HEK293 (cell line): ENCODE results near the gene RHBDF2.
A peak's percentile ranks its signal among the peaks of the same experiment; 100 is the strongest.

Experiments
- CTCF ChIA-PET: fragments of 350-600 bp; formaldehyde crosslinking; extraction: SDS; loops from one replicate; lab custom pipeline; 2021; ENCODE audit warnings: antibody characterized with exemption; lab: Yijun Ruan, JAX
- POLR2A ChIA-PET: fragments of 300-600 bp; formaldehyde crosslinking; extraction: SDS; loops from one replicate; lab custom pipeline; 2020; ENCODE audit warnings: antibody characterized with exemption, inconsistent platforms; lab: Yijun Ruan, JAX
- H3K27ac ChIP-seq: fragments of 200-500 bp; sonication (Bioruptor generic); 2 replicates; pipeline ENCODE4 v1.5.1; 2014; ENCODE audit warnings: low read depth, low read length, control low read depth, inconsistent platforms; ENCODE audit errors: extremely low read depth
- H3K36me3 ChIP-seq, 2 experiments: fragments of 200-500 bp in 1 of 2; sonication (Bioruptor generic) in 1 of 2; 1 replicate in 1 of 2; 2 replicates in 1 of 2; pipeline ENCODE4 v1.5.1; 2014 to 2017; ENCODE audit warnings: inconsistent platforms in 2 of 2, low read length in 2 of 2; ENCODE audit not compliant: control insufficient read depth in 2 of 2, insufficient read depth in 1 of 2
- H3K4me1 ChIP-seq: fragments of 200-500 bp; sonication (Bioruptor generic); 2 replicates; pipeline ENCODE4 v1.5.1; 2014; ENCODE audit warnings: mild to moderate bottlenecking, low read length, inconsistent platforms; ENCODE audit not compliant: control insufficient read depth, insufficient read depth
- H3K4me3 ChIP-seq: 2 replicates; pipeline ENCODE4 v1.5.1; 2011; ENCODE audit warnings: low read depth, mild to moderate bottlenecking, control low read depth, low read length, moderate library complexity
- H3K9me3 ChIP-seq: fragments of 200-500 bp; sonication (Bioruptor generic); 2 replicates; pipeline ENCODE4 v1.5.1; 2014; ENCODE audit warnings: low read depth, low read length, inconsistent platforms; ENCODE audit not compliant: control insufficient read depth, insufficient read depth
- BCL11B ChIP-seq: fragments of 450-650 bp; formaldehyde crosslinking; IDR thresholded peaks from 2 replicates; pipeline ENCODE4 v1.5.1; 2016; ENCODE audit warnings: low read depth, missing biosample characterization, missing genetic modification characterization
- GLIS1 ChIP-seq: fragments of 450-650 bp; formaldehyde crosslinking; IDR thresholded peaks from 2 replicates; pipeline ENCODE4 v1.5.1; 2016; ENCODE audit warnings: missing biosample characterization, missing genetic modification characterization
- SALL2 ChIP-seq: fragments of 450-650 bp; formaldehyde crosslinking; IDR thresholded peaks from 2 replicates; pipeline ENCODE4 v1.5.0; 2017; ENCODE audit warnings: missing biosample characterization, mild to moderate bottlenecking, missing genetic modification characterization, borderline replicate concordance
- TCF7L2 ChIP-seq: IDR thresholded peaks from 2 replicates; pipeline ENCODE4 v1.6.1; 2011; ENCODE audit warnings: low read depth, mild to moderate bottlenecking, inconsistent platforms, low read length, moderate library complexity, borderline replicate concordance
- TRIM28 ChIP-seq: IDR thresholded peaks from 2 replicates; pipeline ENCODE4 v1.6.1; 2011; ENCODE audit warnings: low read length, control low read depth, borderline replicate concordance
- ZBTB11 ChIP-seq: fragments of 450-650 bp; formaldehyde crosslinking; conservative IDR thresholded peaks from 2 replicates; pipeline ENCODE4 v1.5.1; 2016; ENCODE audit warnings: low read depth, missing biosample characterization, missing genetic modification characterization
- ZBTB8A ChIP-seq: fragments of 450-650 bp; formaldehyde crosslinking; IDR thresholded peaks from 2 replicates; pipeline ENCODE4 v1.5.1; 2016; ENCODE audit warnings: missing biosample characterization, missing genetic modification characterization
- ZEB2 ChIP-seq: fragments of 450-650 bp; formaldehyde crosslinking; IDR thresholded peaks from 2 replicates; pipeline ENCODE4 v1.5.1; 2016; ENCODE audit warnings: missing biosample characterization, missing genetic modification characterization
- ZFP3 ChIP-seq: fragments of 450-650 bp; formaldehyde crosslinking; IDR thresholded peaks from 2 replicates; pipeline ENCODE4 v1.5.1; 2016; ENCODE audit warnings: low read depth, missing biosample characterization, missing genetic modification characterization
- ZNF114 ChIP-seq: fragments of 450-650 bp; formaldehyde crosslinking; IDR thresholded peaks from 2 replicates; pipeline ENCODE4 v1.5.0; 2017; ENCODE audit warnings: missing biosample characterization, missing genetic modification characterization
- ZNF121 ChIP-seq: fragments of 450-650 bp; formaldehyde crosslinking; IDR thresholded peaks from 2 replicates; pipeline ENCODE4 v1.5.1; 2016; ENCODE audit warnings: missing biosample characterization, missing genetic modification characterization
- ZNF146 ChIP-seq: fragments of 450-650 bp; formaldehyde crosslinking; IDR thresholded peaks from 2 replicates; pipeline ENCODE4 v1.5.1; 2016; ENCODE audit warnings: missing biosample characterization, missing genetic modification characterization
- ZNF2 ChIP-seq: fragments of 450-650 bp; formaldehyde crosslinking; IDR thresholded peaks from 2 replicates; pipeline ENCODE4 v1.5.1; 2016; ENCODE audit warnings: missing biosample characterization, missing genetic modification characterization
- ZNF239 ChIP-seq: fragments of 450-650 bp; formaldehyde crosslinking; IDR thresholded peaks from 2 replicates; pipeline ENCODE4 v1.5.1; 2016; ENCODE audit warnings: missing biosample characterization, missing genetic modification characterization
- ZNF248 ChIP-seq: fragments of 450-650 bp; formaldehyde crosslinking; IDR thresholded peaks from 2 replicates; pipeline ENCODE4 v1.5.1; 2017; ENCODE audit warnings: missing biosample characterization, missing genetic modification characterization
- ZNF335 ChIP-seq: fragments of 450-650 bp; formaldehyde crosslinking; conservative IDR thresholded peaks from 2 replicates; pipeline ENCODE4 v1.5.1; 2016; ENCODE audit warnings: missing biosample characterization, missing genetic modification characterization
- ZNF426 ChIP-seq: fragments of 450-650 bp; formaldehyde crosslinking; IDR thresholded peaks from 2 replicates; pipeline ENCODE4 v1.5.1; 2017; ENCODE audit warnings: missing biosample characterization, missing genetic modification characterization, mild to moderate bottlenecking, inconsistent platforms, moderate library complexity
- ZNF48 ChIP-seq: fragments of 450-650 bp; formaldehyde crosslinking; IDR thresholded peaks from 2 replicates; pipeline ENCODE4 v1.5.1; 2016; ENCODE audit warnings: missing biosample characterization, missing genetic modification characterization
- ZNF513 ChIP-seq: fragments of 450-650 bp; IDR thresholded peaks from 2 replicates; pipeline ENCODE4 v1.5.1; 2018; ENCODE audit warnings: missing biosample characterization, missing genetic modification characterization
- ZNF548 ChIP-seq: fragments of 450-650 bp; formaldehyde crosslinking; IDR thresholded peaks from 2 replicates; pipeline ENCODE4 v1.5.1; 2016; ENCODE audit warnings: missing biosample characterization, missing genetic modification characterization
- ZNF585B ChIP-seq: fragments of 450-650 bp; formaldehyde crosslinking; IDR thresholded peaks from 2 replicates; pipeline ENCODE4 v1.5.1; 2016; ENCODE audit warnings: missing biosample characterization, missing genetic modification characterization
- ZNF600 ChIP-seq: fragments of 450-650 bp; formaldehyde crosslinking; IDR thresholded peaks from 2 replicates; pipeline ENCODE4 v1.5.1; 2016; ENCODE audit warnings: missing biosample characterization, missing genetic modification characterization
- ZNF704 ChIP-seq: fragments of 450-650 bp; formaldehyde crosslinking; IDR thresholded peaks from 2 replicates; pipeline ENCODE4 v1.5.1; 2016; ENCODE audit warnings: missing biosample characterization, missing genetic modification characterization
- ZNF76 ChIP-seq: fragments of 450-650 bp; formaldehyde crosslinking; IDR thresholded peaks from 2 replicates; pipeline ENCODE4; 2016; ENCODE audit warnings: low read depth, missing biosample characterization, missing genetic modification characterization, borderline replicate concordance
- ZNF777 ChIP-seq: fragments of 450-650 bp; formaldehyde crosslinking; IDR thresholded peaks from 2 replicates; pipeline ENCODE4 v1.5.1; 2017; ENCODE audit warnings: missing biosample characterization, missing genetic modification characterization, borderline replicate concordance
- ZSCAN18 ChIP-seq: fragments of 450-650 bp; formaldehyde crosslinking; IDR thresholded peaks from 2 replicates; pipeline ENCODE4 v1.5.1; 2016; ENCODE audit warnings: missing biosample characterization, missing genetic modification characterization
- ZSCAN4 ChIP-seq: fragments of 450-650 bp; formaldehyde crosslinking; IDR thresholded peaks from 2 replicates; pipeline ENCODE4 v1.5.1; 2017; ENCODE audit warnings: missing biosample characterization, missing genetic modification characterization
- ZXDB ChIP-seq: fragments of 450-650 bp; formaldehyde crosslinking; IDR thresholded peaks from 2 replicates; pipeline ENCODE4 v1.5.1; 2016; ENCODE audit warnings: missing biosample characterization, missing genetic modification characterization

The RHBDF2 gene

GRCh38 chr17:76452660-76453430 lies 48.4 kb downstream of the RHBDF2 start, which contains the start of gene UBE2O (continued):
- no peak for TF ChIP-seq ZFP3 (tag by site-specific recombination)

GRCh38 chr17:76452127-76452659 lies 49.0 kb downstream of the RHBDF2 start:
- CTCF ChIA-PET = interaction anchor here (0.7 to 2.3 kb wide), 9 partner anchors 14 to 492 kb away, joined by 3 to 8 read pairs (median 3); no protein-coding TSS in a partner anchor
- H3K27ac ChIP-seq = peak overlapping the region; percentile 91; the same call in 1 of the 2 replicates
- TF ChIP-seq ZSCAN4 (no peak), ZNF121 (tag by site-specific recombination) (no peak), SALL2 (tag by site-specific recombination) (no peak), ZNF777 (tag by site-specific recombination) (no peak), ZXDB (no peak), ZNF426 (tag by site-specific recombination) (no peak), ZNF114 (tag by site-specific recombination) (no peak), ZNF513 (tag by site-specific recombination) (no peak), ZNF704 (tag by site-specific recombination) (no peak), ZBTB11 (peak; percentile 93), ZNF548 (tag by site-specific recombination) (no peak), ZNF146 (tag by site-specific recombination) (no peak), ZNF248 (tag by site-specific recombination) (no peak), BCL11B (tag by site-specific recombination) (no peak), TCF7L2 (no peak), ZNF239 (no peak), ZBTB8A (peak; percentile 55; the same call in 1 of the 2 replicates), ZNF585B (tag by site-specific recombination) (no peak), TRIM28 (no peak), ZEB2 (no peak), ZSCAN18 (tag by site-specific recombination) (no peak), ZNF600 (tag by site-specific recombination) (peak; percentile 79), ZNF48 (tag by site-specific recombination) (no peak), GLIS1 (0 out of 2 replicates have a peak, but pooled peaks have one; percentile 13), ZNF76 (no peak), ZNF335 (tag by site-specific recombination) (peak; percentile 78), ZNF2 (no peak)

More at GRCh38 chr17:76452127-76452659, 49.0 kb downstream of the RHBDF2 start:
- POLR2A ChIA-PET = interaction anchor here (0.7 to 1.2 kb wide), 4 partner anchors 35 to 105 kb away, joined by 3 to 4 read pairs (median 3); partner anchors contain the start of gene PRPSAP1
- Histone ChIP-seq H3K9me3 (no peaks in the 10 kb centered on the region), H3K4me3 (peak overlapping the region; percentile 87), H3K4me1 (peaks cover 12% of the 10 kb centered on the region), H3K36me3 (peaks cover 0 to 4% of the 10 kb centered on the region in 2 experiments; a peak in 1 of 3 replicates)
